ENCODE results near the gene HS6ST2. TPM values are rescaled to one million over a fixed set of nuclear protein-coding genes. Genes with fewer than 3 reads are reported as not detected.

The HS6ST2 gene
- total RNA-seq, 1 donor = not detected

DNA sequence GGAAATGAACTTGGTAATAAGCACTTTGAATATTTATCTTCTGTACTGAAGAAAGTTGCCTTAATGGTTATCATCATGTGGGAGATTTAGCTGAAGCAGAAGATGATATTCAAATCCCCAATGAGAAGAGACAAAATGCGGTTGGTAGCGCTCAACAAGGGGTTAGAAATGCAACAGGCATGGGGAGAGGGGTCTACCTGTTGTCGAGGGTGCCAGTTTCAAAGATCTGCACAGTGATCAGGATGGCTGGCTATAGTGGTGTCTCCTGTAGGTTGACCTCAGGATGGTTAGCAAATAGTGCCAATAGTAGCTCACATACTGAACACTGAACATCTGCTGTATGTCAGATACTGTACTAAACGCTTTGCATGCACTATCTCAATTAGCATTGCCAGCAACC, 7.0 kb upstream of the HS6ST2 start:
- no peak overlapping the region for H3K4me3 ChIP-seq (ENCODE audit: insufficient read depth, low read length)
- TF ChIP-seq, protein P1, sequence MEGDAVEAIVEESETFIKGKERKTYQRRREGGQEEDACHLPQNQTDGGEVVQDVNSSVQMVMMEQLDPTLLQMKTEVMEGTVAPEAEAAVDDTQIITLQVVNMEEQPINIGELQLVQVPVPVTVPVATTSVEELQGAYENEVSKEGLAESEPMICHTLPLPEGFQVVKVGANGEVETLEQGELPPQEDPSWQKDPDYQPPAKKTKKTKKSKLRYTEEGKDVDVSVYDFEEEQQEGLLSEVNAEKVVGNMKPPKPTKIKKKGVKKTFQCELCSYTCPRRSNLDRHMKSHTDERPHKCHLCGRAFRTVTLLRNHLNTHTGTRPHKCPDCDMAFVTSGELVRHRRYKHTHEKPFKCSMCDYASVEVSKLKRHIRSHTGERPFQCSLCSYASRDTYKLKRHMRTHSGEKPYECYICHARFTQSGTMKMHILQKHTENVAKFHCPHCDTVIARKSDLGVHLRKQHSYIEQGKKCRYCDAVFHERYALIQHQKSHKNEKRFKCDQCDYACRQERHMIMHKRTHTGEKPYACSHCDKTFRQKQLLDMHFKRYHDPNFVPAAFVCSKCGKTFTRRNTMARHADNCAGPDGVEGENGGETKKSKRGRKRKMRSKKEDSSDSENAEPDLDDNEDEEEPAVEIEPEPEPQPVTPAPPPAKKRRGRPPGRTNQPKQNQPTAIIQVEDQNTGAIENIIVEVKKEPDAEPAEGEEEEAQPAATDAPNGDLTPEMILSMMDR (IDR thresholded peaks at IDR 0.05; ENCODE audit: extremely low read depth, low read depth, low read length) = no peak
- no peak overlapping the region for H3K4me2 ChIP-seq (ENCODE audit: insufficient read depth, low read length)
- no peaks in the 10 kb centered on the region for H4K20me1 ChIP-seq (ENCODE audit: insufficient read depth, low read length)
- H3K9me3 ChIP-seq (ENCODE audit: low read depth, low read length) = no peaks in the 10 kb centered on the region
- H3K36me3 ChIP-seq (ENCODE audit: insufficient read depth, low read length) = no peaks in the 10 kb centered on the region
- H2AFZ ChIP-seq (ENCODE audit: low read length) = no peak overlapping the region
- no peak overlapping the region for H3K27ac ChIP-seq (ENCODE audit: low read depth, low read length)
- no peak for DNase-seq (ENCODE audit: insufficient read length, low spot score, missing footprints)
- no peaks in the 10 kb centered on the region for H3K79me2 ChIP-seq (ENCODE audit: insufficient read depth, low read length)
- H3K4me1 ChIP-seq (ENCODE audit: insufficient read depth, low read length) = no peaks in the 10 kb centered on the region
- peaks cover 2% of the 10 kb centered on the region for H3K27me3 ChIP-seq (ENCODE audit: insufficient read depth, low read length)

DNA sequence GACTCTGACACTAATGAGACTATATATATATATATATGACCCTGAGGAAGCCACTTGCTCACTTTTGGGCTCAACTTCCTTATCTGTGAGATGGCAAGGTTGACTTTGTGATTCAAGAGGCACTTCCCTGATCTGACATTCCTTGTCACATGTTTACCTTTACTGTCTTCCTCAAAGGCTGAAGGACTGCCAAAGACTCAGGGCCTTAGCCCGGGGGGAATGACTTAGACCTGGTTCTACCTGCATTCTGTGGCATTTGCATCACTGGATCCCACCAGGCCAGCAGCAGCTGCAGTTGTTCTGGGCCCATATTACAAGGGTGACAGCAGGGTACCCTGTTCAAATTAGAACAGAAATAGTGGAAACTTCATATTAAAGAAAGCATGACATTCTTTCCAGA, 3.1 kb upstream of the HS6ST2 start:
- Histone ChIP-seq H3K4me1 (ENCODE audit: insufficient read depth, low read length) (no peaks in the 10 kb centered on the region), H3K79me2 (ENCODE audit: insufficient read depth, low read length) (no peaks in the 10 kb centered on the region), H4K20me1 (ENCODE audit: insufficient read depth, low read length) (no peaks in the 10 kb centered on the region), H3K4me2 (ENCODE audit: insufficient read depth, low read length) (no peak overlapping the region), H3K9me3 (ENCODE audit: low read depth, low read length) (no peaks in the 10 kb centered on the region), H3K27ac (ENCODE audit: low read depth, low read length) (no peak overlapping the region), H3K36me3 (ENCODE audit: insufficient read depth, low read length) (no peaks in the 10 kb centered on the region), H3K4me3 (ENCODE audit: insufficient read depth, low read length) (no peak overlapping the region), H2AFZ (ENCODE audit: low read length) (no peak overlapping the region), H3K27me3 (ENCODE audit: insufficient read depth, low read length) (peaks cover 17% of the 10 kb centered on the region)
- peak; percentile 41 for DNase-seq (ENCODE audit: insufficient read length, low spot score, missing footprints)
- TF ChIP-seq, protein P1 (IDR thresholded peaks at IDR 0.05; ENCODE audit: extremely low read depth, low read depth, low read length) = no peak

DNA sequence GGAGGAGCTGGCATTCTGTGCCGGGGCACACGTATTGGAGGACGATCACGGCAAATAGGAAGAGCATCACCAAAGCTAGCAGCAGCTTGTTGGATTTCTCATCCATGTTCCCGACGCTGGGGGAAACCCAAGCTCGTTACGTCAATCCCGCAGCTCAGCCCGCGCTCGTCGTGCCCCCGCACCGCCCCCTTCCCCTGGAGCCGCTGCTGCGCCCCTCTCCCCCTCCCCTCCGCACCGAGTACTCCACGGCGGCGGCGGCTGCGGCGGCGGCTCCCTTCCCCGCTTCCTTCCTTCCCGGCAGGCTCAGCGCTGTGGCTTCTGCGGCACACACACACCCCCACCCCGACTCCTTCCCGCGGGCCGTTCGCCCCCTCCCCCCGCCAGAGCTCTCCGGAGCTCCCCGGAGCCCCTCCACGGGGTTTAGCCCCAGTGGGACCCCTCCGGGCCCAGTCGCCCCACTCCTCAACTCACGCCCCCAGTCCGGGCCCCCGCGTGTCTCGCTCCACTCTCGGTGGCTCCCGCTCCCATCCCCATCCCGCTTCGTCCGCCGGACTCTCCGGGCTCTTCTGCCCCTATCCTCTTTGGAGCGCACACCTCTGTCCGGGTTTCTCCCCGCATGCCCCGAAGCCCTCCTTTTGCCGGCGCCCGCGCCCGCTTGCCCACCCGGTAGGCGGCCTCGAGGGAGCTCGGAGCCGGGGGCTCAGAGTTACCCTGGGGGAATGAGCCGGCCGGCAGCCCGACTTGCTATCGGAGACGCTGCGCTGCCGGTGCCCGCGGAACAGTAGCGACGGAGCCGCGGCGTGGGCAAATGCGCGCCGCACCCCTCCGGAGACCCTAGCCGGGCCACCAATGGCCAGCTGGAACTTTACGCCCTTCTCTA, 978 bp downstream of the HS6ST2 start:
- Histone ChIP-seq H4K20me1 (ENCODE audit: insufficient read depth, low read length) (no peaks in the 10 kb centered on the region), H3K27me3 (ENCODE audit: insufficient read depth, low read length) (peaks cover 27% of the 10 kb centered on the region), H3K36me3 (ENCODE audit: insufficient read depth, low read length) (no peaks in the 10 kb centered on the region), H3K4me1 (ENCODE audit: insufficient read depth, low read length) (no peaks in the 10 kb centered on the region), H3K9me3 (ENCODE audit: low read depth, low read length) (no peaks in the 10 kb centered on the region), H3K4me2 (ENCODE audit: insufficient read depth, low read length) (no peak overlapping the region), H3K4me3 (ENCODE audit: insufficient read depth, low read length) (no peak overlapping the region), H2AFZ (ENCODE audit: low read length) (no peak overlapping the region), H3K79me2 (ENCODE audit: insufficient read depth, low read length) (no peaks in the 10 kb centered on the region), H3K27ac (ENCODE audit: low read depth, low read length) (no peak overlapping the region)
- TF ChIP-seq, protein P1 (IDR thresholded peaks at IDR 0.05; ENCODE audit: extremely low read depth, low read depth, low read length) = no peak
- no peak for DNase-seq (ENCODE audit: insufficient read length, low spot score, missing footprints)

DNA sequence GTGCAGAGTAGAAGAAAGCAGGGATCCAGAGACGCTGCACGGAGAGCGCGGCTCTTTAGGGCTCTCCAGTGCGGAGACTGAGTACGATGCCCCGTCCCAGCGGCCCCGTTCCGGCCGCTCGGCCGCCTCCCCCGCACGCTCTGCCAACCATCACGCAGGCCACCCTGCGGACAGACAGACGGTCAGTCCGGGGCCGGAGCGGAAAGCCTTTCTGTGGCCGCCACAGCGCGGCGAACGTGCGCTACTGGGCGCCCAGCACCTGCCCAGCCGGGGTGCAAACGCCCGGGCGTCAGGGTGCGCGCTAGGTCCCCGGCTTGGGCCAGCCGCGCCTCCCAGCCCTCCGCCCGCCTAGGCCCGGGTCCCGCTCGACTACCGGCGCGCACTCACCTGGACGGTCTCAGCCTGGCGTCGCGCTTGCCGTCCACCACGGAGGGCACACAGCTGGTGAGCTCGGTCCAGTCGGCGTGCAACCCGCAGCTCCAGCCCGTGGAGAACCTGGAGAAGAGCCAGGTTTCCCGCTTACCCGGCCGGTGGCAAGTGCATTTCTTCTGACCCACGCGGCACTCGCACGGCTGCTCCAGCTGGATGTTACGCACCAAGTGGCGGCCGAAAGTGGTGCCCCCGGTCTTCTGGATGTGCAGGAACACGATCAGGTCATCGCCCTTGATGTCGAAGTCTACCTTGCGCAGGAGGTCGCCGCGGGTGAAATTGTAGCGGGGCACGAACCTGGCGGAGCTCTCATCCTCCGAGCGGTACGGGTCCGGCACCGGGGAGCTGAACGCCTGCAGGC, 1.8 kb downstream of the HS6ST2 start:
- Histone ChIP-seq H3K4me1 (ENCODE audit: insufficient read depth, low read length) (no peaks in the 10 kb centered on the region), H4K20me1 (ENCODE audit: insufficient read depth, low read length) (no peaks in the 10 kb centered on the region), H3K36me3 (ENCODE audit: insufficient read depth, low read length) (no peaks in the 10 kb centered on the region), H2AFZ (ENCODE audit: low read length) (no peak overlapping the region), H3K4me3 (ENCODE audit: insufficient read depth, low read length) (no peak overlapping the region), H3K4me2 (ENCODE audit: insufficient read depth, low read length) (no peak overlapping the region), H3K27ac (ENCODE audit: low read depth, low read length) (no peak overlapping the region), H3K27me3 (ENCODE audit: insufficient read depth, low read length) (peaks cover 27% of the 10 kb centered on the region), H3K9me3 (ENCODE audit: low read depth, low read length) (peaks cover 2% of the 10 kb centered on the region), H3K79me2 (ENCODE audit: insufficient read depth, low read length) (no peaks in the 10 kb centered on the region)
- TF ChIP-seq, protein P1 (IDR thresholded peaks at IDR 0.05; ENCODE audit: extremely low read depth, low read depth, low read length) = no peak
- no peak for DNase-seq (ENCODE audit: insufficient read length, low spot score, missing footprints)
